Activated CD8-positive, alpha-beta memory T cell treated with anti-CD3 and anti-CD28 coated beads, Interleukin-2, amount 50 U/mL, for 48 hours (primary cell): ENCODE data around the gene BDH1.
"Not testable (repeated sequence)": the region's sequence is repeated elsewhere in the genome, so short reads cannot be mapped to it uniquely, and the experiment has no call there.

Source experiments
- DNase-seq: peaks from one replicate; pipeline ENCODE4 v3.0.0-alpha.2; 2020

The BDH1 gene

GRCh38 chr3:197555281-197556261 lies at the start of gene BDH1:
Gene BDH1 (minus strand): TSS chr3:197555968. CDS start chr3:197546443, 9,525 bp downstream.
- peak; percentile 89 for DNase-seq

GRCh38 chr3:197603317-197603933 lies 47.7 kb upstream of the BDH1 start:
- DNase-seq = no peak

- not testable (repeated sequence) for DNase-seq
Measured at GRCh38 chr3:197602351-197602750, 46.6 kb upstream of the BDH1 start.

- not testable (repeated sequence) for DNase-seq
Measured at GRCh38 chr3:197601566-197601840, 45.7 kb upstream of the BDH1 start.

GRCh38 chr3:197600796-197601565 lies 45.2 kb upstream of the BDH1 start:
- no peak for DNase-seq

GRCh38 chr3:197599089-197599765 lies 43.5 kb upstream of the BDH1 start:
- DNase-seq = peak; percentile 83

- DNase-seq = no peak
Measured at GRCh38 chr3:197598404-197598980, 42.7 kb upstream of the BDH1 start.

- no peak for DNase-seq
Measured at GRCh38 chr3:197597335-197597734, 41.6 kb upstream of the BDH1 start.

GRCh38 chr3:197595470-197596185 lies 39.9 kb upstream of the BDH1 start:
- DNase-seq = no peak

- DNase-seq = no peak
Measured at GRCh38 chr3:197593046-197593380, 37.2 kb upstream of the BDH1 start.

GRCh38 chr3:197592361-197593045 lies 36.7 kb upstream of the BDH1 start:
- no peak for DNase-seq

GRCh38 chr3:197591816-197592215 lies 36.0 kb upstream of the BDH1 start:
- no peak for DNase-seq

GRCh38 chr3:197590313-197590962 lies 34.7 kb upstream of the BDH1 start:
- DNase-seq = no peak

GRCh38 chr3:197589545-197589944 lies 33.8 kb upstream of the BDH1 start:
- DNase-seq = no peak

GRCh38 chr3:197586768-197587167 lies 31.0 kb upstream of the BDH1 start:
- DNase-seq = not testable (repeated sequence)

GRCh38 chr3:197586181-197586580 lies 30.4 kb upstream of the BDH1 start:
- DNase-seq = no peak

GRCh38 chr3:197584733-197585132 lies 29.0 kb upstream of the BDH1 start:
- DNase-seq = no peak

GRCh38 chr3:197583371-197583770 lies 27.6 kb upstream of the BDH1 start:
- DNase-seq = no peak

- DNase-seq = no peak
Measured at GRCh38 chr3:197580253-197580691, 24.5 kb upstream of the BDH1 start.

GRCh38 chr3:197578376-197578775 lies 22.6 kb upstream of the BDH1 start:
- DNase-seq = no peak
